C4-2B (cell line): ENCODE results near the gene CNPPD1.

Source experiments
- ZFX ChIP-seq: fragments of 450-650 bp; IDR thresholded peaks from 2 replicates; pipeline ENCODE4 v1.6.1; 2017
- TF ChIP-seq, protein P1 (sequence below): fragments of 450-650 bp; conservative IDR thresholded peaks from 2 replicates; pipeline ENCODE4 v1.5.1; 2017; ENCODE audit warnings: mild to moderate bottlenecking

DNA sequence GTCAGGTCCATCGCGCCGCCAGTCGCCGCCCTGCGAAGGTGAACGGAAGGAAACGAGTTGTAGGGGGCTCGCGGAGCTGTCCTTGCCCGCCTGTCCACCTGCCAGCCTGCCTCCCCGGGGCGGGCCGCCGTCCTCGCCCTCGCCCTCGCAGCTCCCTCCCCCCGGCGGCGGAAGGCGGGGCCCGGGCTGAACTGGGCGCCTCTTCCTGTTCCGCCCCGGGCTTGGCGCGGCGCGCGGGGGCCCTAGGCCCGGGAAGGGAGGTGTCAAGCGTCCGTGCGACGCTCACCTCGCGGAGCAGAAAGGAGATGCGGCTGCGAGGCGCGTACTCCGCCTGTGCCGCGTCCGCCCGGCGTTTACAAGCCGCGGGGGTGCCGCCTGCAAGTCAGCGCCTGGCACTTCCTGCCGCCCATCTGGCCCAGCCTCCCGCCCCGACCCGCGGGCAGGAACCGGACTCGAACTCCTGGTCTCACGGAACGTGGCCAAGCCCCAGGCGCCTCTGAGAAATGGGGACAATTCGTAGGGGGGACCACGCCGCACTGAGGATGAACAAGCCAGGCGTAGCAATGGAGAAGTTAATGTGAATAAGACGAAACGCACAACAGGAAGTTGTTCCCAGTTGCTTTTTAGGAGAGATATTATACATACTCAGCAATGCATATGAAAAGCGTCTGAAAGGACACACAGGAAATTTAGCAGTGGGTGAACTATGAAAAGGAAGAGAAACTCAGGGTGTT is at the start of gene CNPPD1:
- TF ChIP-seq, protein P1, sequence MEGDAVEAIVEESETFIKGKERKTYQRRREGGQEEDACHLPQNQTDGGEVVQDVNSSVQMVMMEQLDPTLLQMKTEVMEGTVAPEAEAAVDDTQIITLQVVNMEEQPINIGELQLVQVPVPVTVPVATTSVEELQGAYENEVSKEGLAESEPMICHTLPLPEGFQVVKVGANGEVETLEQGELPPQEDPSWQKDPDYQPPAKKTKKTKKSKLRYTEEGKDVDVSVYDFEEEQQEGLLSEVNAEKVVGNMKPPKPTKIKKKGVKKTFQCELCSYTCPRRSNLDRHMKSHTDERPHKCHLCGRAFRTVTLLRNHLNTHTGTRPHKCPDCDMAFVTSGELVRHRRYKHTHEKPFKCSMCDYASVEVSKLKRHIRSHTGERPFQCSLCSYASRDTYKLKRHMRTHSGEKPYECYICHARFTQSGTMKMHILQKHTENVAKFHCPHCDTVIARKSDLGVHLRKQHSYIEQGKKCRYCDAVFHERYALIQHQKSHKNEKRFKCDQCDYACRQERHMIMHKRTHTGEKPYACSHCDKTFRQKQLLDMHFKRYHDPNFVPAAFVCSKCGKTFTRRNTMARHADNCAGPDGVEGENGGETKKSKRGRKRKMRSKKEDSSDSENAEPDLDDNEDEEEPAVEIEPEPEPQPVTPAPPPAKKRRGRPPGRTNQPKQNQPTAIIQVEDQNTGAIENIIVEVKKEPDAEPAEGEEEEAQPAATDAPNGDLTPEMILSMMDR = no peak; the same call in 1 of the 2 replicates
- no peak for TF ChIP-seq ZFX
